Activated T-helper 17 cell treated with anti-CD3 and anti-CD28 coated beads, Interleukin-2, amount 50 U/mL, for 72 hours (primary cell): ENCODE data around the gene SLC35F5. TPM values are rescaled to one million over a fixed set of nuclear protein-coding genes. Genes with fewer than 3 reads are reported as not detected.
"Not testable (repeated sequence)": the region's sequence is repeated elsewhere in the genome, so short reads cannot be mapped to it uniquely, and the experiment has no call there.

Experiments
- ATAC-seq: fragments of 150-1000 bp; cut with Tn5 transposase; replicated peaks from 2 replicates; pipeline ENCODE4 v1.10.0; 2021; ENCODE audit warnings: mild to moderate bottlenecking, moderate library complexity
- H3K27ac Mint-ChIP-seq: one replicate; pipeline ENCODE4 v1.8.0; 2022; ENCODE audit warnings: mixed read lengths
- H3K27me3 Mint-ChIP-seq: one replicate; pipeline ENCODE4 v1.8.0; 2022; ENCODE audit warnings: mixed read lengths
- H3K36me3 Mint-ChIP-seq: one replicate; pipeline ENCODE4 v1.8.0; 2022; ENCODE audit warnings: low read depth, mild to moderate bottlenecking, mixed read lengths
- H3K4me1 Mint-ChIP-seq: one replicate; pipeline ENCODE4 v1.8.0; 2022; ENCODE audit warnings: mixed read lengths
- H3K4me3 Mint-ChIP-seq: one replicate; pipeline ENCODE4 v1.8.0; 2022; ENCODE audit warnings: mild to moderate bottlenecking, mixed read lengths
- H3K9me3 Mint-ChIP-seq: one replicate; pipeline ENCODE4 v1.8.0; 2022; ENCODE audit warnings: mixed read lengths
- total RNA-seq, 2 donors: library from RNA; stranded (reverse); gene quantifications; one replicate each; pipeline ENCODE4 v1.2.3, GENCODE V29; 2022

SLC35F5 gene
- total RNA-seq, 2 donors from 2014 or later, result 23.8 to 35.8 TPM

GRCh38 chr2:113694438-113694837 lies 62.0 kb downstream of the SLC35F5 start:
- ATAC-seq, result no peak
- peak overlapping the region; percentile 79 for H3K4me3 Mint-ChIP-seq
- H3K36me3 Mint-ChIP-seq, result peaks cover 7% of the 10 kb centered on the region
- no peaks in the 10 kb centered on the region for H3K27me3 Mint-ChIP-seq
- H3K9me3 Mint-ChIP-seq, result no peaks in the 10 kb centered on the region
- H3K27ac Mint-ChIP-seq, result no peak overlapping the region
- peaks cover 19% of the 10 kb centered on the region for H3K4me1 Mint-ChIP-seq

- ATAC-seq, result peak; percentile 86
- peaks cover 12% of the 10 kb centered on the region for H3K4me1 Mint-ChIP-seq
- peak overlapping the region; percentile 95 for H3K27ac Mint-ChIP-seq
Observed at GRCh38 chr2:113692698-113693428, 63.6 kb downstream of the SLC35F5 start.

GRCh38 chr2:113690871-113691270 lies 65.6 kb downstream of the SLC35F5 start:
- not testable (repeated sequence) for ATAC-seq, H3K27ac Mint-ChIP-seq, H3K36me3 Mint-ChIP-seq, H3K4me3 Mint-ChIP-seq, H3K9me3 Mint-ChIP-seq, H3K27me3 Mint-ChIP-seq
- peaks cover 12% of the 10 kb centered on the region for H3K4me1 Mint-ChIP-seq

More at GRCh38 chr2:113692698-113693428, 63.6 kb downstream of the SLC35F5 start:
- Mint-ChIP-seq H3K27me3 (no peaks in the 10 kb centered on the region), H3K4me3 (peak overlapping the region; percentile 79), H3K9me3 (no peaks in the 10 kb centered on the region), H3K36me3 (peaks cover 7% of the 10 kb centered on the region)

GRCh38 chr2:113686537-113686936 lies 69.9 kb downstream of the SLC35F5 start:
- Mint-ChIP-seq H3K4me3 (no peak overlapping the region), H3K27me3 (no peaks in the 10 kb centered on the region), H3K27ac (no peak overlapping the region), H3K9me3 (no peaks in the 10 kb centered on the region), H3K4me1 (no peaks in the 10 kb centered on the region), H3K36me3 (no peaks in the 10 kb centered on the region)
- no peak for ATAC-seq

- H3K9me3 Mint-ChIP-seq, result no peaks in the 10 kb centered on the region
- H3K27ac Mint-ChIP-seq, result no peak overlapping the region
- no peak overlapping the region for H3K4me3 Mint-ChIP-seq
- no peaks in the 10 kb centered on the region for H3K4me1 Mint-ChIP-seq
- no peaks in the 10 kb centered on the region for H3K36me3 Mint-ChIP-seq
- H3K27me3 Mint-ChIP-seq, result no peaks in the 10 kb centered on the region
- no peak for ATAC-seq
Observed at GRCh38 chr2:113685471-113685870, 71.0 kb downstream of the SLC35F5 start.

- ATAC-seq, result no peak
- Mint-ChIP-seq H3K27me3 (no peaks in the 10 kb centered on the region), H3K9me3 (no peaks in the 10 kb centered on the region), H3K36me3 (no peaks in the 10 kb centered on the region), H3K27ac (no peak overlapping the region), H3K4me3 (no peak overlapping the region), H3K4me1 (no peaks in the 10 kb centered on the region)
Observed at GRCh38 chr2:113679457-113679856, 77.0 kb downstream of the SLC35F5 start.

- Mint-ChIP-seq H3K27ac (no peak overlapping the region), H3K9me3 (no peaks in the 10 kb centered on the region), H3K27me3 (no peaks in the 10 kb centered on the region), H3K4me3 (no peak overlapping the region), H3K36me3 (no peaks in the 10 kb centered on the region), H3K4me1 (no peaks in the 10 kb centered on the region)
- ATAC-seq, result no peak
Observed at GRCh38 chr2:113677330-113677729, 79.1 kb downstream of the SLC35F5 start.

- ATAC-seq, result no peak
- Mint-ChIP-seq H3K4me3 (no peak overlapping the region), H3K27ac (no peak overlapping the region), H3K27me3 (no peaks in the 10 kb centered on the region), H3K4me1 (no peaks in the 10 kb centered on the region), H3K9me3 (no peaks in the 10 kb centered on the region), H3K36me3 (no peaks in the 10 kb centered on the region)
Observed at GRCh38 chr2:113676623-113677266, 79.7 kb downstream of the SLC35F5 start.

GRCh38 chr2:113675875-113676274 lies 80.6 kb downstream of the SLC35F5 start:
- Mint-ChIP-seq H3K4me1 (no peaks in the 10 kb centered on the region), H3K27ac (no peak overlapping the region), H3K4me3 (no peak overlapping the region), H3K27me3 (no peaks in the 10 kb centered on the region), H3K9me3 (no peaks in the 10 kb centered on the region), H3K36me3 (no peaks in the 10 kb centered on the region)
- ATAC-seq, result no peak

GRCh38 chr2:113672326-113672932 lies 84.0 kb downstream of the SLC35F5 start:
- ATAC-seq, result no peak
- Mint-ChIP-seq H3K4me3 (no peak overlapping the region), H3K36me3 (no peaks in the 10 kb centered on the region), H3K4me1 (no peaks in the 10 kb centered on the region), H3K27ac (no peak overlapping the region), H3K27me3 (no peaks in the 10 kb centered on the region), H3K9me3 (no peaks in the 10 kb centered on the region)

- not testable (repeated sequence) for H3K27me3 Mint-ChIP-seq, H3K4me3 Mint-ChIP-seq, H3K4me1 Mint-ChIP-seq, ATAC-seq, H3K36me3 Mint-ChIP-seq, H3K9me3 Mint-ChIP-seq, H3K27ac Mint-ChIP-seq
Observed at GRCh38 chr2:113669013-113669412, 87.4 kb downstream of the SLC35F5 start.

GRCh38 chr2:113664761-113665533 lies 91.5 kb downstream of the SLC35F5 start:
- not testable (repeated sequence) for H3K27ac Mint-ChIP-seq, H3K36me3 Mint-ChIP-seq, H3K27me3 Mint-ChIP-seq, H3K9me3 Mint-ChIP-seq, H3K4me1 Mint-ChIP-seq, ATAC-seq, H3K4me3 Mint-ChIP-seq

GRCh38 chr2:113663285-113664060 lies 93.0 kb downstream of the SLC35F5 start:
- H3K27ac Mint-ChIP-seq, H3K9me3 Mint-ChIP-seq, H3K36me3 Mint-ChIP-seq, ATAC-seq, H3K4me1 Mint-ChIP-seq, H3K27me3 Mint-ChIP-seq, H3K4me3 Mint-ChIP-seq: not testable (repeated sequence)
